ENCODE measurements around the gene WDR33. TPM values are rescaled to one million over a fixed set of nuclear protein-coding genes. Genes with fewer than 3 reads are reported as not detected.
"Not testable (repeated sequence)": the region's sequence is repeated elsewhere in the genome, so short reads cannot be mapped to it uniquely, and the experiment has no call there.

The WDR33 gene
- total and polyA plus RNA-seq, 9 donors: 25.6 to 36.4 (median 28.9) TPM

DNA sequence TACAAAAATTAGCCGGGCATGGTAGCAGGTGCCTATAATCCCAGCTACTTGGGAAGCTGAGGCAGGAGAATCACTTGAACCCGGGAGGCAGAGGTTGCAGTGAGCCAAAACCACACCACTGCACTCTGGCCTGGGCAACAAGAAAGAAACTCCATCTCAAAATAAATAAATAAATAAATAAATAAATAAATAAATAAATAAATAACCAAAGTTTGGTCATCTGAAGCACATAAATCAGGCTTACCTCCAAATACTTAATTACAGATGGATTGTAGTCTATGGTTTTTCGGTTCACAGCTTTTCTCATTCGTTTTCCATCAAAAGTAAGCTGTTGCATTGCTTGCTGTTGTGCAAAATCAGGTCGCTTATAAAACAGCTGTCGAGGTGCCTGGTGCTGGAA, 40.4 kb downstream of the WDR33 start:
- H3K9me3 ChIP-seq (replicated peaks; ENCODE audit: control insufficient read depth, low read depth, low read length); H3K27me3 ChIP-seq (ENCODE audit: control insufficient read depth, insufficient read depth, low read length); H3K27ac ChIP-seq (ENCODE audit: low read length); H3K4me3 ChIP-seq (ENCODE audit: low read length); H3K4me1 ChIP-seq (ENCODE audit: control insufficient read depth, insufficient read depth, low read length): not testable (repeated sequence)
- no CpG with 5 or more reads among the region's 6 CpGs for WGBS (ENCODE audit: insufficient coverage)
- peak; percentile 12 for DNase-seq
- peaks cover 13% of the 10 kb centered on the region for H3K36me3 ChIP-seq (ENCODE audit: control insufficient read depth, insufficient read depth, low read length)

DNA sequence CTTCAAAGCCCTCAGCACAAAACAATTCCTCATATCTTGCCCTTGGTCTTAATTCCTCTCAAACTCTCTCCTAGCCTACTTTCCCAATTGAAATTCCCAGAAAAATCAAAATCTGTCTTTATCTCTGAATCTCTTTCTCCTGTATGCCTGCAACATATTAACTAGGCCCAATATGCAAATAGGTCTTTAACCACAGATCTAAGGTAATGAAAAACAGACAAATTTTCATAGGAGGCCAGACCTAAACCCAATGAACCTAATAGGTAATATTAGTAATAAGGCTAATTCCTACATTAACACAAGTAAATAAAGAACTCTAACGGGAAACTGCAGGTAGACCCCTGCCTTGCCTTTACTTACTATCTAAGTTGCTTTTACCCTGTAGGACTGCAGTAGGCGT, 41.4 kb downstream of the WDR33 start:
- H3K4me1 ChIP-seq (ENCODE audit: control insufficient read depth, insufficient read depth, low read length): no peaks in the 10 kb centered on the region
- WGBS (ENCODE audit: insufficient coverage): no CpG with 5 or more reads among the region's 2 CpGs
- no peak overlapping the region for H3K4me3 ChIP-seq (ENCODE audit: low read length)
- peaks cover 18% of the 10 kb centered on the region for H3K36me3 ChIP-seq (ENCODE audit: control insufficient read depth, insufficient read depth, low read length)
- no peak for DNase-seq
- H3K27ac ChIP-seq (ENCODE audit: low read length): no peak overlapping the region
- H3K27me3 ChIP-seq (ENCODE audit: control insufficient read depth, insufficient read depth, low read length): no peaks in the 10 kb centered on the region
- no peaks in the 10 kb centered on the region for H3K9me3 ChIP-seq (replicated peaks; ENCODE audit: control insufficient read depth, low read depth, low read length)

DNA sequence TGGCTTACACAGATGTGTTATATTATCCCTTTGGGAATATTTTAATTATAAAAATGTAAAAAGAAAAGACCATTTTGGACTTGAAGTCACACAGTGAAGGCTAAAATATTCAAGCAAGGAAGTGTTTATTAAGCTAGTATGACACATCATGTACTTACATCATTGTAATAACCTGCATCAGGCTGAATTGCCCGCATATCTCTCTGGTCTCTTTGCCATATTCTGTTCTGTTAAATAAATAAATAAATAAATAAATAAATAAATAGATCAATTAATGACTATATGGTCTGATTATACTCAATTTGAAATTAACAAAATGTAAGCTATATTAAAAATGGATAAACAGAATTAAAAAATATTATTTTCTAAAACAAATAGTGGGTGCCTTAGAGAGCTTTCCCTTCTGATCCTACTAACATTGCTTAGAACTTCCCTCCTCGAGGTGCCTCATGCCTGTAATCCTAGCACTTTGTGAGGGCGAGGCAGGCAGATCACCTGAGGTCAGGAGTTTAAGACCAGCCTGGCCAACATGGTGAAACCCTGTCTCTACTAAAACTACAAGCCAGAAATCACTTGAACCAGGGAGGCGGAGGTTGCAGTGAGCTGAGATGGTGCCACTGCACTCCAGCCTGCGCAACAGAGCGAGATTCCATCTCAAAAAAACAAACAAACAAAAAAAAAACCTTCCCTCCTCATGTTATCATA, 42.0 kb downstream of the WDR33 start:
- Histone ChIP-seq H3K4me3 (ENCODE audit: low read length) (no peak overlapping the region), H3K27ac (ENCODE audit: low read length) (no peak overlapping the region), H3K9me3 (replicated peaks; ENCODE audit: control insufficient read depth, low read depth, low read length) (no peaks in the 10 kb centered on the region), H3K4me1 (ENCODE audit: control insufficient read depth, insufficient read depth, low read length) (no peaks in the 10 kb centered on the region), H3K27me3 (ENCODE audit: control insufficient read depth, insufficient read depth, low read length) (no peaks in the 10 kb centered on the region), H3K36me3 (ENCODE audit: control insufficient read depth, insufficient read depth, low read length) (peaks cover 21% of the 10 kb centered on the region)
- 61% methylated on average over 2 of the region's 6 CpGs for WGBS (ENCODE audit: insufficient coverage)
- no peak for DNase-seq

DNA sequence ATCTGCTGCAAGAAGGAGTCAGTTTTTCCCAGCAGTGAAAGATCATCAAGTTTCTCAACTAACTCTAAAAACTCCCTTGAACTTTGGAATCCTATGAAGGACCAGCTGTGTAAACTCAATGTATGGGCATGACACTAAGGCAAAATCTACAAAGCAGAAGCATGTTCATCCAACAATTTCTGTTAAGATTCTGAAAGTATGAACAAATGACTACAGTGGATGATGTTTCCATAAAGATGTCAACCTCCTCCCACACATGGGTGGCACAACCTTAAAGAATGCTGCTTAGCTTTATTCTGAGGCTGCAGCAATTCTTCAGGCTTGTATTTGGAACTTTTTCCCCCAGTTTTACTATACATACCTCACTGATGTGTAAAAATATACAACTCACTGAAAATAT, 47.2 kb downstream of the WDR33 start:
- Histone ChIP-seq H3K27ac (ENCODE audit: low read length) (no peak overlapping the region), H3K9me3 (replicated peaks; ENCODE audit: control insufficient read depth, low read depth, low read length) (no peaks in the 10 kb centered on the region), H3K4me1 (ENCODE audit: control insufficient read depth, insufficient read depth, low read length) (no peaks in the 10 kb centered on the region), H3K36me3 (ENCODE audit: control insufficient read depth, insufficient read depth, low read length) (peaks cover 30% of the 10 kb centered on the region), H3K27me3 (ENCODE audit: control insufficient read depth, insufficient read depth, low read length) (no peaks in the 10 kb centered on the region), H3K4me3 (ENCODE audit: low read length) (no peak overlapping the region)
- DNase-seq: no peak

DNA sequence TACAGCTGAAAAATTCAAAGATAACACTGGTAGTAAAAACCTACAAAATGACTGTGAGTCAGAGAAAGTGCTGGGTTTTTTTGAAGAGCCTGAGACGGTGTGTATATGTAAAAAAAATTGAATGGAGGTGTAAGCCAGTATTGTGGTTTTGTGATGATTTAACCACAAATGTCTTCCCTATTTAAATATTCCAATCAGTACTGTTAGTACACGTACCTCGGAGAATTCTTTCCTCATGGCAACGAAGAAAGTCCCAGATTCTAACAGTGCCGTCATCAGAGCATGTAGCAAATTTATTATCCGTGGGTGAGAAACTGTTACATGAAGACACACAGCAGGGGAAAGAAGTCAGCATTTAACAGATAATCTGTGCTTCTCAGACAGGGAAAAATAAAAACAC, 48.1 kb downstream of the WDR33 start:
- H3K4me1 ChIP-seq (ENCODE audit: control insufficient read depth, insufficient read depth, low read length): no peaks in the 10 kb centered on the region
- no peak for DNase-seq
- H3K4me3 ChIP-seq (ENCODE audit: low read length): no peak overlapping the region
- no peaks in the 10 kb centered on the region for H3K27me3 ChIP-seq (ENCODE audit: control insufficient read depth, insufficient read depth, low read length)
- no peak overlapping the region for H3K27ac ChIP-seq (ENCODE audit: low read length)
- 95% methylated on average over 3 of the region's 6 CpGs for WGBS (ENCODE audit: insufficient coverage)
- no peaks in the 10 kb centered on the region for H3K9me3 ChIP-seq (replicated peaks; ENCODE audit: control insufficient read depth, low read depth, low read length)
- H3K36me3 ChIP-seq (ENCODE audit: control insufficient read depth, insufficient read depth, low read length): peaks cover 30% of the 10 kb centered on the region

DNA sequence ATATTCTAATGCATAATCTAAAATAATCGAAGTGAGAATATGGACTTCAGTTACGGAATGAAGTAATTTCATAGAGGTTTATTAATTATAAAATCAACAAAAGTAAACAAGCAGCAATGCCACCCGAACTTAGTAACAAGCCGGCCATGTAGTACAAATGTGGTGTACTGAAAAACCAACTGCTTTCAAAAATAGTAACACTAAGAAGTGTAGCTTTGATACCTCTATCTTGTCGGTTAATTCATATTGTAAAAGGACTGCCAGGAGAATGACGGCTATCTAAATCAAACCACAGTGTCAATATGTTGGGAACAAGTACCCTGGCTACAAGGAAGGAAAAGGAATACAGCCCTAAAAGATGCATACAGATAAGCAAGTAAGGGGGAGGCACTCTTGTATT, 48.5 kb downstream of the WDR33 start:
- no peak for DNase-seq
- no CpG with 5 or more reads among the region's 6 CpGs for WGBS (ENCODE audit: insufficient coverage)
- Histone ChIP-seq H3K9me3 (replicated peaks; ENCODE audit: control insufficient read depth, low read depth, low read length) (no peaks in the 10 kb centered on the region), H3K4me3 (ENCODE audit: low read length) (no peak overlapping the region), H3K36me3 (ENCODE audit: control insufficient read depth, insufficient read depth, low read length) (peaks cover 30% of the 10 kb centered on the region), H3K27me3 (ENCODE audit: control insufficient read depth, insufficient read depth, low read length) (no peaks in the 10 kb centered on the region), H3K4me1 (ENCODE audit: control insufficient read depth, insufficient read depth, low read length) (no peaks in the 10 kb centered on the region), H3K27ac (ENCODE audit: low read length) (no peak overlapping the region)

DNA sequence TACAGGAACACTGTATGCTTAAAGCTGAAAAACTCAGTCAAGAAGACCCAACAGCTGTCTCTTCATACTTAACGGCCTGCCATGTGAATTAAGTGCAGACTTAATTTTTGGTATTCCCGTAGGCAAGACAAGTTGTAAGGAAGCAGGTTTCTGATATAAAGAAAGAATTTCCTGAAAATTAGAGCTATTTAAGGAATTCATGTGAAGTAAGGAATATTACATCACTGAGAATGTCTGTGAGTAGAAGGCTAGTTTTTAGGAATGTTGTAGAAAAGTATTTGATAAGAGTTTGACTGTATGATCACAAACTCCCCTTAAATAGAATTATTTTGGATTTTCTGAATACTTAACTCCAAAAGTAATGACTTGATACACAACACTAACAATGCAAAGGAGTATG, 51.0 kb downstream of the WDR33 start:
- WGBS (ENCODE audit: insufficient coverage): 60% methylated on average over 1 of the region's 2 CpGs
- no peak for DNase-seq
- Histone ChIP-seq H3K27me3 (ENCODE audit: control insufficient read depth, insufficient read depth, low read length) (no peaks in the 10 kb centered on the region), H3K27ac (ENCODE audit: low read length) (no peak overlapping the region), H3K4me1 (ENCODE audit: control insufficient read depth, insufficient read depth, low read length) (no peaks in the 10 kb centered on the region), H3K4me3 (ENCODE audit: low read length) (no peak overlapping the region), H3K9me3 (replicated peaks; ENCODE audit: control insufficient read depth, low read depth, low read length) (no peaks in the 10 kb centered on the region), H3K36me3 (ENCODE audit: control insufficient read depth, insufficient read depth, low read length) (peaks cover 29% of the 10 kb centered on the region)

DNA sequence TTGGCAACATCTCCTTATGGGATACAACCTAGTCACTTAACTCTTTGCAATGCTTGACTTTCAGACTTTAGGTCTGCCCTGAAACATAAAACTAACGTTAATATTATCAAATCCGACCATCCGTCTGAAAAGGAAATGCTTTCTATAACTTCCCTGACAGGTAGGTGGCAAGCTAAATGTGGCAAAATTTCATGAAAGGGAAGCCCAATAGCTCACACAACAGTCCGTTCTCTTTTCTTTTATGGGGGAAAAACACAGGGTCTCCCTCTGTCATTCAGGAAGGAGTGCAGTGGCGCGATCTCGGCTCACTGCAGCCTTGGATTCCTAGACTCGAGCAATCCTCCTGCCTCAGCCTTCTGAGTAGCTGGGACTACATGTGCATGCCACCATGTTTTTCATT, 56.8 kb downstream of the WDR33 start:
- Histone ChIP-seq H3K36me3 (ENCODE audit: control insufficient read depth, insufficient read depth, low read length) (peaks cover 6% of the 10 kb centered on the region), H3K4me1 (ENCODE audit: control insufficient read depth, insufficient read depth, low read length) (no peaks in the 10 kb centered on the region), H3K27ac (ENCODE audit: low read length) (no peak overlapping the region), H3K27me3 (ENCODE audit: control insufficient read depth, insufficient read depth, low read length) (no peaks in the 10 kb centered on the region), H3K9me3 (replicated peaks; ENCODE audit: control insufficient read depth, low read depth, low read length) (no peaks in the 10 kb centered on the region), H3K4me3 (ENCODE audit: low read length) (no peak overlapping the region)
- WGBS (ENCODE audit: insufficient coverage): 78% methylated on average over 1 of the region's 8 CpGs
- no peak for DNase-seq

DNA sequence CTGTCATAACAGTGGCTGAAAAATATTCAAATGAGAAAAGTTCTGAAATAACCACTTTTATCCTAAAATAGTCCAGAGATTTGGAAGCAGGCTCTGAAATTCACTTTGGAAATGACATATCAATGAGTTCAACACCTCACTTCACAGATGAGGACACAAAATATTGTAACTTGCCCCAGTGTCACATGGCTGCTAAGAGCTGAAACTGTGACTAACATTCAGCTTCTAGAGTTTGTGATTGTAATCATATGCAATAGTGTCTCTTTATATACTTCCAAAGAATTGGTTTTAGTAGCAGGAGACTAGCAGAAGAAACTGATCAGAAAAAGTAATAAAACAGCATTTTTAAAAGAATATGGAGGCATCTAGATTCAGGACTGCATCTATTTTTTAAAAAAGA, 57.6 kb downstream of the WDR33 start:
- no peak for DNase-seq
- Histone ChIP-seq H3K4me3 (ENCODE audit: low read length) (no peak overlapping the region), H3K36me3 (ENCODE audit: control insufficient read depth, insufficient read depth, low read length) (peaks cover 14% of the 10 kb centered on the region), H3K27me3 (ENCODE audit: control insufficient read depth, insufficient read depth, low read length) (no peaks in the 10 kb centered on the region), H3K9me3 (replicated peaks; ENCODE audit: control insufficient read depth, low read depth, low read length) (no peaks in the 10 kb centered on the region), H3K27ac (ENCODE audit: low read length) (no peak overlapping the region), H3K4me1 (ENCODE audit: control insufficient read depth, insufficient read depth, low read length) (no peaks in the 10 kb centered on the region)

DNA sequence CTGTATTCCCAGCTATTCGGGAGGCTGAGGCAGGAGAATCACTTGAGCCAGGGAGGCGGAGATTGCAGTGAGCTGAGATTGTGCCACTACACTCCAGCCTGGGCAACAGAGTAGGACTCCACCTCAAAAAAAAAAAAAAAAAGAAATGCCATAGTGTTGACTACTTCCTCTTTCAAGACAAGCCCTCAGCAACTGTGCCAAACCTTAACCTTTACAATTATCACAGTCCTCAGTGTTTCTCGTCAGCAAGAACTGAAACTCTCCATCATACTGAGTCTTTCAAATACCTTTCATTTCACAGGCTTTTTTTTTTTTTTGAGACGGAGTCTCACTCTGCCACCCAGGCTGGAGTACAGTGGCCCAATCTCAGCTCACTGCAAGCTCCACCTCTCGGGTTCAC, 61.4 kb downstream of the WDR33 start:
- not testable (repeated sequence) for H3K4me3 ChIP-seq (ENCODE audit: low read length); H3K9me3 ChIP-seq (replicated peaks; ENCODE audit: control insufficient read depth, low read depth, low read length); H3K27ac ChIP-seq (ENCODE audit: low read length); H3K4me1 ChIP-seq (ENCODE audit: control insufficient read depth, insufficient read depth, low read length); H3K27me3 ChIP-seq (ENCODE audit: control insufficient read depth, insufficient read depth, low read length)
- H3K36me3 ChIP-seq (ENCODE audit: control insufficient read depth, insufficient read depth, low read length): peaks cover 21% of the 10 kb centered on the region
- 90% methylated on average over 1 of the region's 5 CpGs for WGBS (ENCODE audit: insufficient coverage)
- DNase-seq: peak; percentile 7

DNA sequence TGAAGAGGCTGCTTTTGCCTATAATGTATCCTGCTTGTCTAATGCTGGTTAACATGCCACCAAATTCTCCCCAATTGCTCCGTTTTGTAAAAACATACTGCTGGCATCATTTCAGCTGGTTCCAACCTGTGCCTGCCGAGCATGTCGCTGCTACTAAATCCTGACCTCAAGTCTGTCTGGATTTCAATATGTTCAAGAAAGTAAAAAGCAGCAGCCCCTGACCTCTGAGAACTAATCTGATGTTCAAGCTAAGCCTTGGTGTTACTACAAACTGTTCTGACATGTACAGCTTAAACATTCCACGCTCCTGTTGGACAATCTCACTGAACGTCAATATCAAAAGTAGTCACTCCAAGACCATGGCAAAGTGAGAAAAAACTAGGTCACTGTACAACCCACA, 63.4 kb downstream of the WDR33 start:
- no peak overlapping the region for H3K27ac ChIP-seq (ENCODE audit: low read length)
- H3K4me3 ChIP-seq (ENCODE audit: low read length): no peak overlapping the region
- no peaks in the 10 kb centered on the region for H3K27me3 ChIP-seq (ENCODE audit: control insufficient read depth, insufficient read depth, low read length)
- peaks cover 21% of the 10 kb centered on the region for H3K36me3 ChIP-seq (ENCODE audit: control insufficient read depth, insufficient read depth, low read length)
- WGBS (ENCODE audit: insufficient coverage): 92% methylated on average over 5 of the region's 5 CpGs
- H3K9me3 ChIP-seq (replicated peaks; ENCODE audit: control insufficient read depth, low read depth, low read length): no peaks in the 10 kb centered on the region
- no peak for DNase-seq
- H3K4me1 ChIP-seq (ENCODE audit: control insufficient read depth, insufficient read depth, low read length): no peaks in the 10 kb centered on the region
